AG20443 (cell line): ENCODE measurements around the gene CHRM5.

Source experiments
- DNase-seq: peaks from one replicate; pipeline ENCODE4 v3.0.0; 2012; ENCODE audit warnings: low spot score, mixed read lengths

Gene CHRM5

GRCh38 chr15:33968224-33968623 lies at the start of gene CHRM5:
CHRM5 (plus strand) TSS chr15:33968497; CDS start chr15:34062718, 94,221 bp downstream.
- no peak for DNase-seq

- DNase-seq = no peak
Measured at GRCh38 chr15:33923446-33923845, 44.9 kb upstream of the CHRM5 start.

- no peak for DNase-seq
Measured at GRCh38 chr15:33926260-33926659, 42.0 kb upstream of the CHRM5 start.

- DNase-seq = no peak
Measured at GRCh38 chr15:33932734-33933133, 35.6 kb upstream of the CHRM5 start.

- DNase-seq = no peak
Measured at GRCh38 chr15:33934396-33934795, 33.9 kb upstream of the CHRM5 start.

GRCh38 chr15:33934921-33935320 lies 33.4 kb upstream of the CHRM5 start:
- DNase-seq = peak; percentile 41

- no peak for DNase-seq
Measured at GRCh38 chr15:33941279-33942063, 26.8 kb upstream of the CHRM5 start.

GRCh38 chr15:33946152-33946551 lies 22.1 kb upstream of the CHRM5 start:
- DNase-seq = no peak

GRCh38 chr15:33955945-33956344 lies 12.4 kb upstream of the CHRM5 start:
- no peak for DNase-seq

- no peak for DNase-seq
Measured at GRCh38 chr15:33956397-33956796, 11.9 kb upstream of the CHRM5 start.

GRCh38 chr15:33959844-33960548 lies 8.3 kb upstream of the CHRM5 start:
- no peak for DNase-seq

GRCh38 chr15:33960549-33960935 lies 7.8 kb upstream of the CHRM5 start:
- DNase-seq = no peak

- peak; percentile 44 for DNase-seq
Measured at GRCh38 chr15:33963831-33964664, 4.2 kb upstream of the CHRM5 start.

- no peak for DNase-seq
Measured at GRCh38 chr15:33964665-33965040, 3.6 kb upstream of the CHRM5 start.

- no peak for DNase-seq
Measured at GRCh38 chr15:33968821-33969220, 524 bp downstream of the CHRM5 start.

- DNase-seq = no peak
Measured at GRCh38 chr15:33971811-33972210, 3.5 kb downstream of the CHRM5 start.

- DNase-seq = no peak
Measured at GRCh38 chr15:33975022-33975565, 6.8 kb downstream of the CHRM5 start.

- DNase-seq = no peak
Measured at GRCh38 chr15:33980159-33980558, 11.9 kb downstream of the CHRM5 start.

- no peak for DNase-seq
Measured at GRCh38 chr15:33982516-33982915, 14.2 kb downstream of the CHRM5 start.

- DNase-seq = peak; percentile 82
Measured at GRCh38 chr15:33985287-33985686, 17.0 kb downstream of the CHRM5 start.

GRCh38 chr15:33985751-33986150 lies 17.5 kb downstream of the CHRM5 start:
- DNase-seq = no peak

- no peak for DNase-seq
Measured at GRCh38 chr15:33987444-33987843, 19.1 kb downstream of the CHRM5 start.
